HCT116 (cell line): ENCODE results near the gene NAGLU. TPM values are rescaled to one million over a fixed set of nuclear protein-coding genes. Genes with fewer than 3 reads are reported as not detected.

Experiments
- ATAC-seq: fragments of 200-7000 bp; cut with Tn5 transposase; 2 replicates; pipeline ENCODE4 v1.9.1; 2020; ENCODE audit warnings: mild to moderate bottlenecking, moderate library complexity
- BruUV-seq: library from RNA; stranded (reverse); fragments of 400-500 nt; replicated peaks from 2 replicates; lab custom pipeline; 2021; lab: Mats Ljungman, UMichigan
- CTCF ChIA-PET: fragments of 300-600 bp; sonication (Branson Sonifier 250); formaldehyde crosslinking; loops from one replicate; lab custom pipeline; 2021; ENCODE audit warnings: antibody characterized with exemption; lab: Charles Lee
- POLR2A ChIA-PET: fragments of 300-600, 350-600 bp; sonication (Branson Sonifier 250); formaldehyde crosslinking; loops from one replicate; lab custom pipeline; 2021; ENCODE audit warnings: antibody characterized with exemption; lab: Charles Lee
- RAD21 ChIA-PET, 2 experiments: fragments of 300-600 bp; sonication (Branson Sonifier 250); formaldehyde crosslinking; loops; one replicate each; lab custom pipeline; 2023; ENCODE audit warnings: low total read pairs in 2 of 2; ENCODE audit not compliant: uncharacterized antibody in 2 of 2, unreplicated experiment in 2 of 2, low non-redundant PET in 1 of 2; lab: Charles Lee
- DNase-seq: peaks from one replicate; pipeline ENCODE4 v3.0.0-alpha.2; 2010; ENCODE audit warnings: low read depth, low spot score
- H2AFZ ChIP-seq: fragments of 200-600 bp; shearing (Covaris generic), sonication (generic); 2 replicates; pipeline ENCODE4 v1.6.1; 2017; ENCODE audit warnings: low read depth, mixed run types, mixed read lengths, antibody characterized with exemption, low read length; ENCODE audit not compliant: poor library complexity, severe bottlenecking
- H3K27ac ChIP-seq: 2 replicates; pipeline ENCODE4 v1.5.1; 2012; ENCODE audit warnings: low read depth, low read length
- H3K27me3 ChIP-seq: fragments of 200-600 bp; sonication (generic); 2 replicates; pipeline ENCODE4 v1.6.1; 2016; ENCODE audit warnings: mixed run types, low read length, mixed read lengths; ENCODE audit not compliant: insufficient read depth
- H3K36me3 ChIP-seq, 2 experiments: fragments of 200-500 bp in 1 of 2; fragments of 200-600 bp in 1 of 2; sonication (Bioruptor generic) in 1 of 2; sonication (generic) in 1 of 2; 2 replicates each; pipeline versions ENCODE4 v1.5.1 to v1.6.1; 2014 to 2016; ENCODE audit warnings: low read length in 2 of 2, inconsistent platforms in 1 of 2, mixed read lengths in 1 of 2, mixed run types in 1 of 2; ENCODE audit not compliant: insufficient read depth in 2 of 2, control insufficient read depth in 1 of 2
- H3K4me1 ChIP-seq, 2 experiments: fragments of 200-600 bp in 1 of 2; sonication (generic) in 1 of 2; 2 replicates each; pipeline versions ENCODE4 v1.5.1 to v1.6.1; 2012 to 2017; ENCODE audit warnings: low read length in 2 of 2, inconsistent platforms in 1 of 2, mild to moderate bottlenecking in 1 of 2, mixed read lengths in 1 of 2, mixed run types in 1 of 2, moderate library complexity in 1 of 2; ENCODE audit not compliant: insufficient read depth in 2 of 2, control insufficient read depth in 1 of 2
- H3K4me2 ChIP-seq: fragments of 200-600 bp; sonication (generic); 2 replicates; pipeline ENCODE4 v1.6.1; 2017; ENCODE audit warnings: mixed run types, low read length, mixed read lengths
- H3K4me3 ChIP-seq, 2 experiments: fragments of 200-600 bp in 1 of 2; sonication (generic) in 1 of 2; replicated peaks in 1 of 2; 2 replicates each; pipeline ENCODE4 v1.5.1; 2011 to 2016; ENCODE audit warnings: low read length in 2 of 2, control low read depth in 1 of 2, low read depth in 1 of 2, mild to moderate bottlenecking in 1 of 2, mixed read lengths in 1 of 2, mixed run types in 1 of 2
- H3K79me2 ChIP-seq: fragments of 200-600 bp; sonication (generic); 2 replicates; pipeline ENCODE4 v1.6.1; 2017; ENCODE audit warnings: mild to moderate bottlenecking, mixed run types, low read length, moderate library complexity, mixed read lengths; ENCODE audit not compliant: insufficient read depth
- H3K9ac ChIP-seq: fragments of 200-600 bp; sonication (generic); 2 replicates; pipeline ENCODE4 v1.6.1; 2016; ENCODE audit warnings: low read length, mixed read lengths
- H3K9me2 ChIP-seq: fragments of 200-600 bp; sonication (generic), shearing (Covaris generic); 2 replicates; pipeline ENCODE4 v1.6.1; 2017; ENCODE audit warnings: mixed run types, mild to moderate bottlenecking, moderate library complexity; ENCODE audit not compliant: insufficient read depth
- H3K9me3 ChIP-seq, 2 experiments: fragments of 200-500 bp in 1 of 2; fragments of 200-600 bp in 1 of 2; sonication (Bioruptor generic) in 1 of 2; sonication (generic) in 1 of 2; 2 replicates each; pipeline ENCODE4 v1.6.1; 2014 to 2017; ENCODE audit warnings: low read length in 2 of 2, mixed read lengths in 2 of 2, inconsistent platforms in 1 of 2, low read depth in 1 of 2, mild to moderate bottlenecking in 1 of 2, mixed run types in 1 of 2, moderate library complexity in 1 of 2; ENCODE audit not compliant: control insufficient read depth in 1 of 2, insufficient read depth in 1 of 2
- H4K20me1 ChIP-seq: fragments of 200-600 bp; sonication (generic), shearing (Covaris generic); 2 replicates; pipeline ENCODE4 v1.6.1; 2017; ENCODE audit warnings: mixed run types, mild to moderate bottlenecking, moderate library complexity; ENCODE audit not compliant: insufficient read depth
- ATF3 ChIP-seq: IDR thresholded peaks from 2 replicates; pipeline ENCODE4 v1.6.1; 2012
- CBX3 ChIP-seq: IDR thresholded peaks from 2 replicates; pipeline ENCODE4 v1.6.1; 2012; ENCODE audit warnings: low read depth
- CEBPB ChIP-seq: IDR thresholded peaks from 2 replicates; pipeline ENCODE4 v1.6.1; 2012; ENCODE audit warnings: low read depth
- CTCF ChIP-seq, 3 experiments: fragments of 200-600 bp in 1 of 3; sonication (generic) in 1 of 3; IDR thresholded peaks in 2 of 3; conservative IDR thresholded peaks in 1 of 3; 2 replicates each; pipeline ENCODE4 v1.5.1; 2012 to 2017; ENCODE audit warnings: low read depth in 2 of 3, low read length in 2 of 3, antibody characterized with exemption in 1 of 3, borderline replicate concordance in 1 of 3, control low read depth in 1 of 3, mild to moderate bottlenecking in 1 of 3, mixed read lengths in 1 of 3, mixed run types in 1 of 3, moderate library complexity in 1 of 3; ENCODE audit not compliant: insufficient read depth in 1 of 3
- ELF1 ChIP-seq: IDR thresholded peaks from 2 replicates; pipeline ENCODE4 v1.6.1; 2012; ENCODE audit warnings: low read depth, borderline replicate concordance
- EZH2 ChIP-seq: fragments of 200-600 bp; sonication (generic); IDR thresholded peaks from 2 replicates; pipeline ENCODE4 v1.6.1; 2017; ENCODE audit warnings: antibody characterized with exemption, mixed run types
- EZH2phosphoT487 ChIP-seq: fragments of 200-600 bp; IDR thresholded peaks from 2 replicates; pipeline ENCODE4 v1.6.1; 2018; ENCODE audit warnings: antibody characterized with exemption, borderline replicate concordance
- FOSL1 ChIP-seq: IDR thresholded peaks from 2 replicates; pipeline ENCODE4 v1.6.1; 2012; ENCODE audit warnings: low read depth
- JUND ChIP-seq: IDR thresholded peaks from 2 replicates; pipeline ENCODE4 v1.6.1; 2012
- MAX ChIP-seq: IDR thresholded peaks from 2 replicates; pipeline ENCODE4 v1.6.1; 2012
- POLR2A ChIP-seq: IDR thresholded peaks from 2 replicates; pipeline ENCODE4 v1.7.0; 2011; ENCODE audit warnings: borderline replicate concordance; ENCODE audit not compliant: insufficient read depth, insufficient read length; ENCODE audit errors: extremely low read depth
- POLR2AphosphoS5 ChIP-seq: IDR thresholded peaks from 2 replicates; pipeline ENCODE4 v1.6.1; 2011; ENCODE audit warnings: mild to moderate bottlenecking, low read depth, low read length, moderate library complexity
- REST ChIP-seq: IDR thresholded peaks from 2 replicates; pipeline ENCODE4 v1.6.1; 2012; ENCODE audit warnings: low read depth
- SIN3A ChIP-seq: IDR thresholded peaks from 2 replicates; pipeline ENCODE4 v1.6.1; 2012; ENCODE audit warnings: low read depth
- TCF7L2 ChIP-seq: IDR thresholded peaks from 2 replicates; pipeline ENCODE4 v1.7.0; 2011; ENCODE audit warnings: borderline replicate concordance, inconsistent platforms; ENCODE audit not compliant: insufficient read depth, insufficient read length; ENCODE audit errors: extremely low read depth
- YY1 ChIP-seq: IDR thresholded peaks from 2 replicates; pipeline ENCODE4 v1.6.1; 2011; ENCODE audit warnings: low read length, low read depth, moderate library complexity, mild to moderate bottlenecking; ENCODE audit not compliant: insufficient replicate concordance; ENCODE audit errors: extremely low read depth
- ZBTB33 ChIP-seq: IDR thresholded peaks from 2 replicates; pipeline ENCODE4 v1.6.1; 2011; ENCODE audit warnings: mild to moderate bottlenecking, low read length, moderate library complexity; ENCODE audit not compliant: insufficient replicate concordance; ENCODE audit errors: extremely low read depth
- ZFX ChIP-seq: fragments of 450-650 bp; IDR thresholded peaks from 2 replicates; pipeline ENCODE4 v1.6.1; 2017
- intact Hi-C: fragments of 100-400 bp; cut with micrococcal nuclease; formaldehyde crosslinking; loops from 2 replicates; pipeline ENCODE4 v1.10.0; 2022
- total RNA-seq: library from RNA; stranded (reverse); gene quantifications from one replicate; pipeline ENCODE4 v1.2.1, GENCODE V29; 2021; ENCODE audit not compliant: unreplicated experiment

The NAGLU gene
- total RNA-seq, 1 experiment from 2014 or later, result 17.7 TPM

- TF ChIP-seq ATF3 (no peak), POLR2A (no peak), CEBPB (no peak), TCF7L2 (no peak), REST (no peak), POLR2AphosphoS5 (no peak), EZH2phosphoT487 (no peak), JUND (no peak), ZBTB33 (no peak), CBX3 (no peak), MAX (no peak), ZFX (no peak), CTCF (IDR thresholded peaks at IDR 0.05 in 2 of 3, conservative IDR thresholded peaks at IDR 0.05 in 1 of 3; ENCODE audit: borderline replicate concordance in 1 of 3, insufficient read depth in 1 of 3, low read depth in 2 of 3, low read length in 2 of 3) (no peak), SIN3A (no peak), YY1 (no peak), EZH2 (no peak), FOSL1 (no peak), ELF1 (no peak)
- RAD21 ChIA-PET, result interaction anchor here in 1 of 2 experiments (1.1 kb wide), 1 partner anchor 111 kb away, joined by 3 read pairs; no protein-coding TSS in a partner anchor
- intact Hi-C loops, result loop anchor here (10.0 kb wide), 1 partner anchor 496 kb away; the partner anchor contains the start of gene NKIRAS2
- no peak for ATAC-seq
- no peaks in the 10 kb centered on the region for H3K9me2 ChIP-seq
- H3K4me3 ChIP-seq, result peak overlapping the region in 1 of 2 experiments; percentile 35; a peak in 1 of 4 replicates
- no peaks in the 10 kb centered on the region for H3K79me2 ChIP-seq
- H2AFZ ChIP-seq, result no peak overlapping the region
- CTCF ChIA-PET, result interaction anchor here (1.3 to 2.3 kb wide), 2 partner anchors 115 to 199 kb away, joined by 3 to 8 read pairs; no protein-coding TSS in a partner anchor
- H3K27me3 ChIP-seq, result no peaks in the 10 kb centered on the region
- POLR2A ChIA-PET, result interaction anchor here (1.1 to 4.6 kb wide), 3 partner anchors 9 to 111 kb away, joined by 3 to 28 read pairs (median 11); partner anchors contain the start of gene CAVIN1
- DNase-seq, result no peak
- no peaks in the 10 kb centered on the region for H4K20me1 ChIP-seq
- peaks cover 3 to 5% of the 10 kb centered on the region in 2 experiments; a peak in 2 of 4 replicates for H3K36me3 ChIP-seq
- peaks cover 46 to 74% of the 10 kb centered on the region in 2 experiments for H3K4me1 ChIP-seq
- H3K9ac ChIP-seq, result peak overlapping the region; percentile 63
- BruUV-seq, result no TSS peak
- H3K27ac ChIP-seq, result peak overlapping the region; percentile 93
- peak overlapping the region; percentile 78 for H3K4me2 ChIP-seq
- no peaks in the 10 kb centered on the region for H3K9me3 ChIP-seq
These were observed 15.0 kb upstream of the NAGLU start for GRCh38 chr17:42521036-42521435.
